Activated CD8-positive, alpha-beta T cell treated with anti-CD3 and anti-CD28 coated beads for 36 hours (primary cell): ENCODE results near the gene PLA2G4E. TPM values are rescaled to one million over a fixed set of nuclear protein-coding genes. Genes with fewer than 3 reads are reported as not detected.
A peak's percentile ranks its signal among the peaks of the same experiment; 100 is the strongest.

Source experiments
- ATAC-seq: fragments of 200-7000 bp; cut with Tn5 transposase; one replicate; pipeline ENCODE4 v1.10.0; 2021; ENCODE audit warnings: mild to moderate bottlenecking, moderate library complexity
- CTCF ChIA-PET: fragments of 350-600 bp; sonication (Branson Sonifier 250); formaldehyde crosslinking; loops from one replicate; lab custom pipeline; 2021; ENCODE audit warnings: antibody characterized with exemption; lab: Charles Lee
- POLR2A ChIA-PET: fragments of 350-600 bp; sonication (Branson Sonifier 250); formaldehyde crosslinking; loops from one replicate; lab custom pipeline; 2021; ENCODE audit warnings: antibody characterized with exemption; lab: Charles Lee
- DNase-seq: peaks from one replicate; pipeline ENCODE4 v3.0.0-alpha.2; 2020
- H3K27ac Mint-ChIP-seq: one replicate; pipeline ENCODE4 v1.8.0; 2021; ENCODE audit warnings: mild to moderate bottlenecking, mixed read lengths
- H3K27me3 Mint-ChIP-seq: one replicate; pipeline ENCODE4 v1.8.0; 2021; ENCODE audit warnings: mixed read lengths
- H3K36me3 Mint-ChIP-seq: one replicate; pipeline ENCODE4 v1.8.0; 2021; ENCODE audit warnings: low read depth, mixed read lengths
- H3K4me1 Mint-ChIP-seq: one replicate; pipeline ENCODE4 v1.8.0; 2021; ENCODE audit warnings: low read depth, mixed read lengths
- H3K4me3 Mint-ChIP-seq: one replicate; pipeline ENCODE4 v1.8.0; 2021; ENCODE audit warnings: mild to moderate bottlenecking, moderate library complexity, mixed read lengths
- H3K9me3 Mint-ChIP-seq: one replicate; pipeline ENCODE4 v1.8.0; 2021; ENCODE audit warnings: mixed read lengths
- CTCF ChIP-seq: fragments of 200-600 bp; IDR thresholded peaks from one replicate; pipeline ENCODE4 v1.8.0; 2022; ENCODE audit warnings: antibody characterized with exemption, mild to moderate bottlenecking
- intact Hi-C: fragments of 100-400 bp; cut with micrococcal nuclease; formaldehyde crosslinking; loops from one replicate; pipeline ENCODE4 v1.10.0; 2022
- total RNA-seq, 2 experiments: library from RNA; stranded (reverse); gene quantifications; one replicate each; pipeline ENCODE4 v1.2.3, GENCODE V29; 2021

The PLA2G4E gene
- total RNA-seq, 2 experiments from 2014 or later: not detected

DNA sequence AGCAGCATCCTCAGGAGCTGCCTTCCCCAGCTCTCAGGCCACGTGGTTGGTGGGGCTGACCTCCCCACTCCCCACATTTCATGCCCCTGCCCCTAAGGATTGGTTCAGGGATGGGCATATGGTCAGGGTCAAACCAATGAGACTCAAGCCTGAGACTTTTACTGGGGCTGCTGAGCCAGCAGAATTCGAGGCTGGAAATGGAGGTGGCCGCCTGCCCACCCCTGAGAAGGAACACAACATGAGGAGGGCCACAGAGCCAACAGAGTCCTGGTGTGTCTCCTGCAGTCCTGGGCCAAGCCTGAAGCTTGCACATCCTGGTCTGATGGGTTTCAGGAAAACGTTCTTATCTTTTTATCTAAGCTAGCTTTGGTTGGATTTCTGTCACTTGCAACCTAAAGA, 54.4 kb downstream of the PLA2G4E start:
- Mint-ChIP-seq H3K4me3 (no peak overlapping the region), H3K27ac (no peak overlapping the region), H3K9me3 (no peaks in the 10 kb centered on the region), H3K27me3 (no peaks in the 10 kb centered on the region), H3K36me3 (peaks cover 22% of the 10 kb centered on the region), H3K4me1 (peaks cover 55% of the 10 kb centered on the region)
- ChIA-PET CTCF (interaction anchor here (1.1 kb wide), 1 partner anchor 30 kb away, joined by 5 read pairs; no protein-coding TSS in a partner anchor), POLR2A (interaction anchor here (0.8 to 1.9 kb wide), 4 partner anchors 12 to 29 kb away, joined by 3 to 5 read pairs (median 4); no protein-coding TSS in a partner anchor)
- intact Hi-C loops: no loop called here
- ATAC-seq (no peak), DNase-seq (no peak)
- no peak for TF ChIP-seq CTCF

GRCh38 chr15:41965441-41966413, 55.1 kb downstream of the PLA2G4E start:
- POLR2A ChIA-PET: interaction anchor here (0.6 to 1.9 kb wide), 4 partner anchors 12 to 29 kb away, joined by 3 to 5 read pairs (median 3); no protein-coding TSS in a partner anchor
- H3K27ac Mint-ChIP-seq: no peak overlapping the region

GRCh38 chr15:41961595-41962202, 59.1 kb downstream of the PLA2G4E start:
- ATAC-seq (no peak), DNase-seq (no peak)
- peaks cover 14% of the 10 kb centered on the region for H3K36me3 Mint-ChIP-seq
- ChIA-PET CTCF (interaction anchor here (1.0 to 1.2 kb wide), 2 partner anchors 57 to 123 kb away, joined by 3 to 5 read pairs; no protein-coding TSS in a partner anchor), POLR2A (interaction anchor here (0.6 to 1.2 kb wide), 3 partner anchors 10 to 170 kb away, joined by 3 read pairs; partner anchors contain the start of gene EHD4)
- H3K4me1 Mint-ChIP-seq: peaks cover 32% of the 10 kb centered on the region
- TF ChIP-seq CTCF: no peak
- no peaks in the 10 kb centered on the region for H3K9me3 Mint-ChIP-seq
- no peaks in the 10 kb centered on the region for H3K27me3 Mint-ChIP-seq
- intact Hi-C loops: no loop called here
- H3K4me3 Mint-ChIP-seq: no peak overlapping the region
- H3K27ac Mint-ChIP-seq: no peak overlapping the region

More at GRCh38 chr15:41965441-41966413, 55.1 kb downstream of the PLA2G4E start:
- DNase-seq (peak; percentile 18), ATAC-seq (no peak)
- Mint-ChIP-seq H3K4me1 (peaks cover 54% of the 10 kb centered on the region), H3K36me3 (peaks cover 22% of the 10 kb centered on the region), H3K4me3 (no peak overlapping the region), H3K27me3 (no peaks in the 10 kb centered on the region), H3K9me3 (no peaks in the 10 kb centered on the region)
- no peak for TF ChIP-seq CTCF
- intact Hi-C loops: no loop called here
- CTCF ChIA-PET: no interaction called here

GRCh38 chr15:41961001-41961518, 59.8 kb downstream of the PLA2G4E start:
- intact Hi-C loops: no loop called here
- ChIA-PET POLR2A (interaction anchor here (0.5 to 1.2 kb wide), 2 partner anchors 11 to 417 kb away, joined by 3 read pairs; partner anchors contain the start of genes EHD4 and RPAP1), CTCF (interaction anchor here (1.2 kb wide), 1 partner anchor 56 kb away, joined by 5 read pairs; no protein-coding TSS in a partner anchor)
- Mint-ChIP-seq H3K9me3 (no peaks in the 10 kb centered on the region), H3K27me3 (no peaks in the 10 kb centered on the region), H3K36me3 (peaks cover 13% of the 10 kb centered on the region), H3K4me1 (peaks cover 28% of the 10 kb centered on the region), H3K27ac (no peak overlapping the region), H3K4me3 (no peak overlapping the region)
- ATAC-seq: no peak
- TF ChIP-seq CTCF: no peak
- no peak for DNase-seq
